ENCODE results near the gene PSMA4.

- TF ChIP-seq, protein P1, sequence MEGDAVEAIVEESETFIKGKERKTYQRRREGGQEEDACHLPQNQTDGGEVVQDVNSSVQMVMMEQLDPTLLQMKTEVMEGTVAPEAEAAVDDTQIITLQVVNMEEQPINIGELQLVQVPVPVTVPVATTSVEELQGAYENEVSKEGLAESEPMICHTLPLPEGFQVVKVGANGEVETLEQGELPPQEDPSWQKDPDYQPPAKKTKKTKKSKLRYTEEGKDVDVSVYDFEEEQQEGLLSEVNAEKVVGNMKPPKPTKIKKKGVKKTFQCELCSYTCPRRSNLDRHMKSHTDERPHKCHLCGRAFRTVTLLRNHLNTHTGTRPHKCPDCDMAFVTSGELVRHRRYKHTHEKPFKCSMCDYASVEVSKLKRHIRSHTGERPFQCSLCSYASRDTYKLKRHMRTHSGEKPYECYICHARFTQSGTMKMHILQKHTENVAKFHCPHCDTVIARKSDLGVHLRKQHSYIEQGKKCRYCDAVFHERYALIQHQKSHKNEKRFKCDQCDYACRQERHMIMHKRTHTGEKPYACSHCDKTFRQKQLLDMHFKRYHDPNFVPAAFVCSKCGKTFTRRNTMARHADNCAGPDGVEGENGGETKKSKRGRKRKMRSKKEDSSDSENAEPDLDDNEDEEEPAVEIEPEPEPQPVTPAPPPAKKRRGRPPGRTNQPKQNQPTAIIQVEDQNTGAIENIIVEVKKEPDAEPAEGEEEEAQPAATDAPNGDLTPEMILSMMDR (IDR thresholded peaks at IDR 0.05), result no peak
- TF ChIP-seq POLR2A (IDR thresholded peaks at IDR 0.05), result no peak
- TF ChIP-seq EP300 (IDR thresholded peaks at IDR 0.05), result no peak
Measured at GRCh38 chr15:78561490-78561889, 21.2 kb downstream of the PSMA4 start.

All from tibial nerve (tissue), 4 donors.